Cardiac ventricle fibroblast (primary cell): ENCODE measurements around the gene BRCA1. TPM values are rescaled to one million over a fixed set of nuclear protein-coding genes. Genes with fewer than 3 reads are reported as not detected.

ENCODE experiments used
- total RNA-seq: library from RNA; depleted of rRNA; stranded (reverse); fragments of >200 nt; gene quantifications from 2 replicates; pipeline ENCODE4 v1.2.3, GENCODE V29; 2015

BRCA1 gene
- 2.4 and 3.7 TPM in 2 replicates for total RNA-seq

DNA sequence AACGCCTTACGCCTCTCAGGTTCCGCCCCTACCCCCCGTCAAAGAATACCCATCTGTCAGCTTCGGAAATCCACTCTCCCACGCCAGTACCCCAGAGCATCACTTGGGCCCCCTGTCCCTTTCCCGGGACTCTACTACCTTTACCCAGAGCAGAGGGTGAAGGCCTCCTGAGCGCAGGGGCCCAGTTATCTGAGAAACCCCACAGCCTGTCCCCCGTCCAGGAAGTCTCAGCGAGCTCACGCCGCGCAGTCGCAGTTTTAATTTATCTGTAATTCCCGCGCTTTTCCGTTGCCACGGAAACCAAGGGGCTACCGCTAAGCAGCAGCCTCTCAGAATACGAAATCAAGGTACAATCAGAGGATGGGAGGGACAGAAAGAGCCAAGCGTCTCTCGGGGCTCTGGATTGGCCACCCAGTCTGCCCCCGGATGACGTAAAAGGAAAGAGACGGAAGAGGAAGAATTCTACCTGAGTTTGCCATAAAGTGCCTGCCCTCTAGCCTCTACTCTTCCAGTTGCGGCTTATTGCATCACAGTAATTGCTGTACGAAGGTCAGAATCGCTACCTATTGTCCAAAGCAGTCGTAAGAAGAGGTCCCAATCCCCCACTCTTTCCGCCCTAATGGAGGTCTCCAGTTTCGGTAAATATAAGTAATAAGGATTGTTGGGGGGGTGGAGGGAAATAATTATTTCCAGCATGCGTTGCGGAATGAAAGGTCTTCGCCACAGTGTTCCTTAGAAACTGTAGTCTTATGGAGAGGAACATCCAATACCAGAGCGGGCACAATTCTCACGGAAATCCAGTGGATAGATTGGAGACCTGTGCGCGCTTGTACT, at the start of gene BRCA1:
TSS of gene BRCA1 (minus strand) at position 232 of the 834 bp plus-strand sequence. CDS start 1,268 bp downstream, outside the sequence.

DNA sequence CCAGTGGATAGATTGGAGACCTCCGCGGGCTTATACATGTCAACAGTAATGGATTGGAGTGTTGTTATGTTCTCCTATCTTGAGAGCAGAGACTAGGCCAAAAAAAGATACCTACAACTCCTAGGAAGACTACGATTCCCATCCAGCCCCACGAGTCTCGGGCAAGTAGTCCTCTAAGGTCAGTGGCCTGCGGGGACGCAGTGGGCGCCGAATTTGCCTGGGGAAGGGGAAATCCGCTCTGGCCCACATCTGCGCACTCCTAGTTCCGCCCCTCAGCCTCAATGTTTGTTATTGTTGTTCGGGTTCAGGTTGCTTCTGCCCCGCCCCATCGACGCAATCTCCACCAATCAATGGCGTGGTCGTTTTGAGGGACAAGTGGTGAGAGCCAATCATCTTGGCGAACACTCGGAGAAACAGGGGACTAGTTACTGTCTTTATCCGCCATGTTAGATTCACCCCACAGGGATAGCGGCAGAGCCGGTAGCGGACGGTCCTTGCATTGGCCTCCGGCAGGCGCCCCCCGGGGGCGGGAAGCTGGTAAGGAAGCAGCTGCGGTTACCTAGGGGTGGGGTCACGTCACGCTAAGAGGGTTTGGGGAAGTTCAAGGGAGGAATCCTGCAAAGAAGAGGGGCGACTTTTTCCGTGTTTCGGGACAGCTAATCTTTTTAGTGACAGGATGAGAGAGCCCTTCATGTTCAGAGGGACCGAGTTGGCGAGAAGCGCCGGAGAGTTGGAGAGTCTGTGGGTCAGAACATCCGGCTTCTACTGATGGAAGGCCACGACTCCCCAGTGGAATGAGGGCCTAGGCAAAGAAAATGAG, 45.8 kb upstream of the BRCA1 start, which contains the start of gene NBR1:
TSS of gene NBR1 (plus strand) at position 449 of the 820 bp plus-strand sequence. CDS start 4,586 bp downstream, outside the sequence.

DNA sequence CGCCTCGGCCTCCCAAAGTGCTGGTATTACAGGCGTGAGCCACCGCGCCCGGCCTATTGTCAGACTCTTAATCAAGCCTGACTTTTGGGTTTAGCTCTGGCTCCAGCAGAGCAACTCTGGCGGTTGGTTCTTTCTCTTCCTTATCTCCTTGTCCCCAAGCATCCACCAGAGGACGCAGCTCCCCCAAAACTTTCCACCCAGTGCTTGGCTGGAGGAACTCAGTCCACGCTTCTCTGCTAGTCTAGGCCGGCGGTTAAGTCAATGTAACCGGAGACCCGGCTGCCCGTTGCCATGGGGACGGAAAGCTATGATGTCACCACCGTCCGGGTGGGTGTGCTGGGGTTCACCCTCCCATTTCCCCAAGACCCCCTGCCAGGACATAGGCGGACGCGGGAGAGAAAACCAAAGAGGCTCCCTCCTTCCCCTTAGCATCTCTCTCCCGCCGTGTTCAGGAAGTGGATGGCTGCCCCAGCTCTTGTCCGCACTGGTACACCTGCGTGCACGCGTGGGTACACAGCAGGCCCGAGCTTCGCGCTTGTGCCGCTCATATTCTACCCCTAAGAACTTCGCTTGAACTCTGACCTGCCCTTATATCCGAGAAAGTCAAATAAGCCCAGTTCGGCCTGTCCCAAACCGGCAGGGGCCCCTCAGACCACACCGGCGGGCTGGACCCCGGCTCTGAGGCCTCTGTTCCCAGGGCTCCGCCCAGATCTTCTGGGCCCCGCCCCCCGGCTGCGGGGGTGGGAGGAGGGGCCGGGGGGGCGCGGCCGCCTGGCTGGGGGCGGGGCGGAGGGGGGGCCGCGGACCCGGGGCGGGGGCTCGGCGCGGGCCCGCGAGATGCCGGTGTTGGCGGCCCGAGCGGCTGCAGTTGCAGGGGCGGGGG, 100.5 kb downstream of the BRCA1 start, which contains the start of gene RND2:
TSS of gene RND2 (plus strand) at position 825 of the 883 bp plus-strand sequence. CDS start 117 bp downstream, outside the sequence.

GRCh38 chr17:43021741-43022512, 103.2 kb downstream of the BRCA1 start, which contains the start of gene VAT1:
Gene VAT1, minus strand, starts transcription at chr17:43022385. Its CDS starts 63 bp downstream, at chr17:43022322.

DNA sequence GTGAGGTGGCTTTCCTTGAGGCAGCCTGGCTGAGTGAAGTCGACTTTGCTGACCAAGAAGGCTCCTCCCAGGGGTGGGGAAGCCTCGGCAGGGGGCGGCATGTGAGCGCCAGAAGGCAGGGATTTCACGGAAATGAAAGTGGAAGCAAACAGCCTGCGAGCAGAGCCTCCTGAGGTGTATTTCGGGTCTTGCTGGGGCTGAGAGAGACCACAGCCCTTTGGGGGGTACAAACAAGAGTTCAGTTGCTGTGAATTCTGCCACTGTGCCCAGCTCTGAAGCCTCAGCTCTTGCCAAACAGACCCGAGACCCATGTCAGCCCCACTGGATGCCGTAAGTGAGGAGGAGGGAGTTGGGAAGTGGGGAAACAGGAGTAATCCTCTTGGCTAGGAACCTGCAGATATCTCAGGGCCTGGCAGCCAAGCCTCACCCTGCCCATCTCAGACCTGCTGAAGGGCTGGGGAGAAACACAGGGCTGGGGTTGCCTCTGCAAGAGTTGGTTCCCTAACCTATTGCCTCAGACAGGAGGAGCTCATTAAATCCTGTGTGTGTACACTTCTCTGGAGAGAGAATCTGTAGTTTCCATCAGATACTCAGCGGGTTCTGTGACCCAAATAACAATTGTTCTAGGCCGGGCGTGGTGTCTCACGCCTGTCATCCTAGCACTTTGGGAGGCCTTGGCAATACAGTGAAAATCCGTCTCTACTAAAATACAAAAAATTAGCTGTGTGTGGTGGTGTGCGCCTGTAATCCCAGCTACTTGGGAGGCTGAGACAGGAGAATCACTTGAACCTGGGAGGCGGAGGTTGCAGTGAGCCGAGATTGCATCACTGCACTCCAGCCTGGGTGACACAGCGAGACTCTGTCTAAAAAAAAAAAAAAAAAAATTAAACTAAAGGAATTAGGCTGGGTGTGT, 118.3 kb downstream of the BRCA1 start, which contains the start of gene IFI35:
TSS of gene IFI35 (plus strand) at position 146 of the 913 bp plus-strand sequence. CDS start at position 310, 164 bp downstream.

DNA sequence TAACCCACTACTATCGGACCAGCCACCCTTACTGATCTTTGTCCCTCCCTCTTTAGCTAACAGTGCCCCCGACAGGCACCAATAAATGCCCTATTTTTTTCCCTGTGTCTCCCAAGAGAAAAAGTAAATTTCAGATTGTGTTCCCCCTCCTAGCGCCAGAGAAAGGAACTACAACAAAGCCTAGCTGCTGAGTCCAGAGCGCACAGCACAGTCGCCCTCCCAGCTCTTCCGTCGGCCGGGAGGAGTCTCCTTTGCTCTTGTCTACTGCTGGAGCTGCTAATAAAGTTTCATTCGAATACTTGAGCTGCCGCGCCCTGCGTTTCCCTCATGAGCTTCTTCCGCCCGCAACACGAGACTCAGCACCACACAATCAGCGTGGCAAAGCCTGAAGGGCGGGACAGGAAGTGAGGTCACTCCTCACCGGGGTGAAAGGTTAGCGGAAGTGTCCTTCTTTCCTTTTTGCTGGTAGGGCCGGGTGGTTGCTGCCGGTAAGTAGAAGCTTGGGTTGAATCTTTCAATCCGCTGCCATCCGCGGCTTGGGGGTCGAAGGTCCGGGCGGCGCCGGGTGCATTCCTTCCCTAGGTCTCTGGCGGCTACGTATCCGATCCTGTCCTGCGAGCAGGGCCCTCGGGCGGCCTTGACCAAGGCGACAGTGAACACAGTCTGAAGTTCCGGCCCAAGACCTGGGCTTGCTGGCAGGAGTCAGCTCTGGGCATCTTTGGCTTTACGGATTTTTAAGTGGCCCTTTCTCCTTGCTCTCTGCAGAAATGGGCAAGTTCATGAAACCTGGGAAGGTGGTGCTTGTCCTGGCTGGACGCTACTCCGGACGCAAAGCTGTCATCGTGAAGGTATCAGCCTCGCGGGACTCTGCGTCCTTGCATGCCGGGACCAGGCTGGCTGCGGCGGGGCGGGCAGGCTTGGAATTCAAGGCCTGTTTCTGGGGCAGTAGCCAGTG, 126.9 kb downstream of the BRCA1 start, which contains the start of gene RPL27:
TSS of gene RPL27 (plus strand) at position 436 of the 955 bp plus-strand sequence. CDS start at position 768, 332 bp downstream.

Other genes with a start within 250 kb of the BRCA1 start
- not detected in 2 replicates for gene G6PC1, start 224.6 kb downstream of the BRCA1 start, total RNA-seq
- 23.8 and 28.5 TPM in 2 replicates for gene AARSD1, start 160.9 kb downstream of the BRCA1 start, total RNA-seq
- not detected in 2 replicates for gene PTGES3L, start 145.3 kb downstream of the BRCA1 start, total RNA-seq
- gene RUNDC1, start 144.8 kb downstream of the BRCA1 start, total RNA-seq: 7.2 and 9.4 TPM in 2 replicates
- 1,508 and 1,514 TPM in 2 replicates for gene RPL27, start 126.9 kb downstream of the BRCA1 start, total RNA-seq
- gene IFI35, start 118.6 kb downstream of the BRCA1 start, total RNA-seq: 33.2 and 40.8 TPM in 2 replicates
- 154 and 167 TPM in 2 replicates for gene VAT1, start 103.0 kb downstream of the BRCA1 start, total RNA-seq
- gene RND2, start 100.1 kb downstream of the BRCA1 start, total RNA-seq: 0.19 and 0.20 TPM in 2 replicates
- 70.3 and 75.9 TPM in 2 replicates for gene NBR1, start 45.9 kb upstream of the BRCA1 start, total RNA-seq
- gene TMEM106A, start 86.5 kb upstream of the BRCA1 start, total RNA-seq: 1.5 and 2.0 TPM in 2 replicates
- gene CCDC200, start 103.3 kb upstream of the BRCA1 start, total RNA-seq: not detected in 2 replicates
- gene RNU2-1, start 108.6 kb upstream of the BRCA1 start, total RNA-seq: not detected in 2 replicates